ENCODE data around the gene RALGPS1.

The RALGPS1 gene

DNA sequence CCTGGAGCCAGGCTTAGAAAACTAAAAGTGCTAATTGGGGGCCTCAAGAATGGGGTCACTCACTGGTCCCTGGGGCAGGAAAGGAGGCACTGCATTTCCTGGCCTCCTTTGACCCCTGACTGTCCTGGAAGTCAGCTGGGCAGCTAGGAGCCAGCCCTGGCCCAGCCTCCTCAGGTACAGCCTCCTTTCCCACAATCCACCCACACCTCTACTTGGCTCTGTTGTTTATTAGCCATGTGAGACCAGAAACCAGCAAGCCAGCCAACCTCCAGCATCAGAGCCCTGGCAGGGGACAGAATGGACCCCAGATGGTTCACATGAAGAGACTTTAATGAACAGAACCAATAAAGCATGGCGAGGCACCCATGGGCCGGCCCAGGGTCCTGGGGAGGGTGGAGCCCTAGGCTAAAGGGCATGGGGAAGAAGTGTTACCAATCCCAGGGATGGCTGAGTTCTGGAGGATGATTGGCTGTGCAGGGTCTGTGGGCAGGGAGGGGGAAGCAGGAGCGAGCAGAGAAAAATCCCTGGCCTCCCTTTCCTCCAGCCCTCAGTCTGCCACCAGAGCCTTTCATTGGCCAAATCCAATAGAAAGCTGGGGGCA is 263.2 kb downstream of the RALGPS1 start:
- DNase-seq = no peak

DNA sequence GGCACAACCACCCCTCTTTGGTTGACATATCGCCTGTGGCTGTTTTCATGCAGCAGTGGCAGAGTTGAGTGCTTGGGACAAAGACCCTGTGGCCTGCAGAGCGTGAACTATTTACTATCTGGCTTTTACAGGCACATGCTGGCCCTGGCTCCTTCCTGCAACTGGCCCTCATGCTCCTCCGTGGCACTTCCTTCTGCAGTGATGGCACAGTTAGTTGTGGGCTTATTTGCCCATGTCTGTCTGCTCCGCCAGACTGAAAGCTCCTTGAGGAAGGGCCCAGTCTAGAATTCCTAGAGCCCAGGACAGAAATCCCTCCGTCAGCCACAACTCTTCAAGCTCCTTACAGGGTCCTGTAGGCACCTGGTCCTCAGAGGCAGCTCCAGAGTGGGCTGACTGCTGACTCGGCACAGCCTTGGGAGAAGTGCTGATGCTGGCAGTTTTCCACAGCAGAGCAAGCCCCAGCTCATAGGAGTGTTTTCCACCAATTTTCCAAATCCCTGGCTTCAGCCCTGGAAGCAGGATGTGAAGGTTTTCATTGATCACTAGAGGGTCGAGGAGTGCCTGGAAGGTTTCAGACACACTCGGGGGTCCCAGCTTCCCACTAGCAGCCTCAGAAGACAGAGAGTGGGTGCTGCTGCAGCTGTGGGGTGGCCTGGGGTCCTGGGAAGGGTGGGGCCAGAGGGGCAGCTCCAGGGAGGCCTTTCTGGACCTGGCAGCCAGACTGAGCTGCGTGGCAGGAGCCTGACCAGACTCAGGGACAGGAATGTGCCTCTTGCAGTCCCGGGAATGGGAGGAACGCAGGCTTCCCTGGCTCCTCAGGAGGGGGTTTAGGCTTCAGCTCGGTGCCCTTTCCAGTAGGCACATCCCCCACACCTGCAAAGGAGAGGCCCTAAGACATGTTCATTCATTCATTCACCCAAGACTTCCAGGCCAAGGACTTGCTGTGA is 264.4 kb downstream of the RALGPS1 start:
- DNase-seq = no peak

DNA sequence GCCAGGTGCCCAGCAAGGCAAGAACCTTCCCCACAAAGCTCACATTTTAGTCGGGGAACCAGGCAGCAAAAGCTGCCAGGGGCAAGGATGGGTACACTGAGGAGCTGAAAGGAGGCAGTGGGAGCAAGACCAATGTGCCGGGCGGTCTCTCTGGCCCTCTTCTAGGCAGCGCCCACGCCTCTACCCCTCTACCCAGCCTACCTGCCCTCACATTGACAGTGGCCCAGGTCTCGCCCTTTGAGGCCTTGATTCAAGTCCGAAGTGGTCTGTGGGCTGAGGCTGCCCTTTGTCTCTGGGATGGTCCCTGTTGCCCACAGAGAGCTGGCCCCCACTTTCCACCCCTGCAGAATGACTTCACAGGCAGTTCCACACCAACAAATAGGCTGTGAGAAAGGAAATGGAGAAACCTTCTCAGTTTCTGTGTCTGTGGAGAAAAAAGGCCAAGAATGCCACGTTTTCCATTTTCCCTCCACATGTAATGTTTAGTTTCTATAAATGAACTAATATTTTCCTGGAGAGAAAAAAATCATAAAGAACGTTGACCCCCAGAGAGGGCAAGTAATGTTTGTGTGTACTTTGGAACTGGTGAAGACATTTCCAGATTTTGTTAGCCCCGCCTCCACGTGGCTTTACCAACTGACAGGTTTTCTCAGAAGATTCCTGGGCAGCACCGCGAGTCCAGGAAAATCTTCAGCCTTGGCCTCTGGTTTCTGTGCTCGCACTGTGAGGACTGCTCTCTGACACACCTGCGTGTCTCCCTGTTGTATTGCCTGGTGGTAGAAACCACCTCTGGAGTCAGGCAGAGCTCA is 265.3 kb downstream of the RALGPS1 start:
- DNase-seq = no peak

- DNase-seq = no peak
Measured at GRCh38 chr9:127180457-127181314, 266.1 kb downstream of the RALGPS1 start.

DNA sequence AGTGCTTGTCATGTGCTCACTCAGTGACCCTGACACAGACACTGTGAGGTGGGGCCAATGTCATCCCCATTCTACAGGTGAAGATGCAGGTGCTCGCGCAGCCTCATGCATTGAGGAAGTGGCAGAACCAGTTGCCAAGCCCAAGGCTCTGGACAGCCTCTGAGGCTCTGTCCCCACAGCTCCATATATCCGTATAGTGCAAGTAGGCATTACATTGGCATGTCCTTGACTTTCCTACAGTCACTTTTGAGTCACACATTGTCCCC is 266.7 kb downstream of the RALGPS1 start:
- no peak for DNase-seq

- DNase-seq = no peak
Measured at GRCh38 chr9:127181595-127182190, 267.1 kb downstream of the RALGPS1 start.

DNA sequence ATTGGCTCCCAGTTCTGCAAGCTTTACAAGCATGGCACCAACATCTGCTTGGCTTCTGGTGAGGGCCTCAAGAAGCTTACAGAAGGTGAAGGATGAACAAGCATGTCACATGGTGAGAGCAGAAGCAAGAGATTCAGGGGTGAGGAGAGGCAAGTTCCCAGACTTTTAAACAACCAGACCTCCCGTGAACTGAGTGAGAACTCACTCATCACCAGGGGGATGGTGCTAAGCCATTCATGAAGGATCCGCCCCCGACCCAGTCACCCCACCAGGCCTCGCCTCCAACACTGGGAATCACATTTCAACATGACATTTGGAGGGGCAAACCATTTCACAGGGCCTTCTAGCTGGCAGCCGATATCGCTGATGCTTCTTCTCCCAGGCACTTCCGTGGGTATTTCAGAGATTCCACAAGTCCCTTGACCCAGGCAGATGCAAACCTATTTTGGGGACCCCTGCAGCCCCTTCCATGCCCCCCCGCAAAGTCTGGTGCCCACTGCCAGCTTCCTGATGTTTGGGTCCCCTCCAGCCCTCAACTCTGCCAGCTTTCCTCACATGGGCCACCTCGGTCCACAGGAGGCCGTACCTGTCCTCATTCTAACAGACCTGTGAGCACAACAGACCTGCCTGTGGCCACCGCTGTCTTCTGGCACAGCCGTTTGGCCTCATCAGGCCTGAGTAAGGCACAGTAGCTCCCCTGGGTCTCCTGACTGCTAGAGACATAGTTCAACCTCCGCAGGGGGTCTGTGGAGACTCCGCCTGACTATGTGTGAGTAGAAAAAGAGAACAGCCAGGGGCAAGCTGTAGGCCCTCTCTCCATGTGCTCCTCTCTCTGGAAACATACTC is 268.5 kb downstream of the RALGPS1 start:
- peak; percentile 62 for DNase-seq

- peak; percentile 38 for DNase-seq
Measured at GRCh38 chr9:127183814-127184582, 269.4 kb downstream of the RALGPS1 start.

DNA sequence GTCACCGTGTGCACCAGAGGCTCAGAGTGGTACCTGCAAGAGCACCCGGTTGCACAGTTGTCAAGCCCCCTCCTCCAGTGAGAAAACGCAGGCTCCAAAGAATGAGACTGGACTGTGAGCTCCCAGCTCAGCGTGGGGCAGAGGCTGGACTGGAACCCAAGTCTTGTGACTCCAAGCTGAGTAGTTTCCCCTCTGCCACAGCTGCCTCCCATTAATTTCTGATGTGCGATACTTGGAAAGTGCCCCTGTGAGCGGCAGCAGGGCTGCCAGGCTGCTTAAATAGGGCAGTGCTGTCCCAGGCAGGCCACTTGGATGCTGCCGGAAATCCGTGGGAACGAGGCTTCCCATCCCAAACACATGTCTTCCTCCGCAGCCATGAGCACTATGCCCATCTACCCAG is 270.1 kb downstream of the RALGPS1 start:
- DNase-seq = no peak

DNA sequence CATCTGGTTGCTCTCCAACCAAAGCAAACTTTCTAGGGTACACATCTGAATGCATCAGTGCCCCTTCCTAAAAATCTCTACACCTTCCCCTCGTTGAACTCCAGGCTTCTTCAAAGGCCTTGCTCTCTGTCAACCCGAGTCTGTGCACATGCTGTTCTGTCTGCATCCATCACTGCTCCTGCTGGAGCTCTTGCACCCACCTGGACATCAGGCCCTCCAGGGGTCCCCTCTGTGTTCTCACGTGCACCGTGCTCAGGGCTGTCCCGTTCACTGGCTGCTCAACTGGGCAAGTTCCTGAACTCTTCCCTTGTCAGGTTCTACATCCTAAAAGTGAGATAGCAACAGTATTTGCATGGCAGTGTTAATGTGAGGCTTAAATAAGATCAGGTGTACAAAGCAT is 270.6 kb downstream of the RALGPS1 start:
- DNase-seq = no peak

DNA sequence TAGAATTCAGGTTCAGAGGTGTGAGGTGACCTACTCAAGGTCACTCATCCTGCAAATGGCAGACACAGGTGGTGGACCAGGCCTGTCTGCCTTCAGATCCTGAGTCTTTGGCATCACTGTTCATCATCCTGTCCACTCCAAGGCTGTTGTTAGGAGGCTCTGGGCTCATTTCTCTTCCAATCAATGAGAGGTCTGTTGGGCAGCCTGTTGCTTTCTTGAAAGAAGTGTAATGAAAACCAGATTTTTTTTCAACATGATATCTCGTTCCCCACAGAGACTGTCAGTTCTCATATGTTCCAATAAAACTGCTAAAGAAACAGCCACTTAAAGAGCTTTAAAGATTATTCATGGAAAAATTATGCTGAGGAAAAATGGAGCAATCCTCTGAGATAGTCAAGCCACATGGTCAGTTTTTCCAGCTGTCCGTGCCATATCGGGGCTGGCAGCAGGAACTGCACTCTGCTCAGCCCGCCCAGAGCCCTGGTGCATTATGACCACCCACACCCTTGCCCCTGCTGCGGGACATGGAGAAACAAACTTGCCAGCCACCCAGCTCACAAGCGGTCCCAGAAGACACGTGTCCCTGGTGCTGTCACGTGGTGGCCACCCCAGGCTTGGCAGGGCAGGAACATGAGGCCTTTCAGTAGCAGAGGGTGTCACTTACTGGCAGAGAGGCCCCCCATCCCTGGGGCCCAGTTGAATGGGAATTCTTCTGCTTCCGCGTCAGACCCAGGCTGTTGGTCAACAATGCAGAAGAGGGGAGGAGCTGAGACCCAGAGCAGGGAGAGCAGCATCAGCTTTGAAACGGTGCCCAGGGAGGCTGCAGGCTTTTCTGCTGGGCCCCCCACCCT is 271.6 kb downstream of the RALGPS1 start:
- DNase-seq = peak; percentile 89

DNA sequence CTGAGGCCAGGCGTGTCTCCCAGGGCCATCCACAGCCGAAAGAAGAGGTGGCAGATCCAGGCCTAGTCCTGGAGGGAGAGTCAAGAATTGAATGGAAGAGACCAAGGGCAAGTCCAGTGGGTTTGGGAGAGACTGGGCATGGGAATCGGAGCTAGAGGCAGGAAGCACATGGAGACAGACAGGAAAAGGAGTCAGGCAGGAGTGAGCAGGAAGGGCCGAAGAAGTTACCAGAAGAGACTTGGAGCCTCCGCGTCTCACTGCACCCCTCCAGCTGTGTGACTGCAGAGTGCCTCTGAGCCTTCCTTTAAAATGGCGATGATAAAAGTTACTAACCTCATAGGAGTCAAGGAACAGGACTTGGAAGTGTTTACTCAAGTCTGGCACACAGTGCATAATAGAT is 272.2 kb downstream of the RALGPS1 start:
- DNase-seq = no peak

DNA sequence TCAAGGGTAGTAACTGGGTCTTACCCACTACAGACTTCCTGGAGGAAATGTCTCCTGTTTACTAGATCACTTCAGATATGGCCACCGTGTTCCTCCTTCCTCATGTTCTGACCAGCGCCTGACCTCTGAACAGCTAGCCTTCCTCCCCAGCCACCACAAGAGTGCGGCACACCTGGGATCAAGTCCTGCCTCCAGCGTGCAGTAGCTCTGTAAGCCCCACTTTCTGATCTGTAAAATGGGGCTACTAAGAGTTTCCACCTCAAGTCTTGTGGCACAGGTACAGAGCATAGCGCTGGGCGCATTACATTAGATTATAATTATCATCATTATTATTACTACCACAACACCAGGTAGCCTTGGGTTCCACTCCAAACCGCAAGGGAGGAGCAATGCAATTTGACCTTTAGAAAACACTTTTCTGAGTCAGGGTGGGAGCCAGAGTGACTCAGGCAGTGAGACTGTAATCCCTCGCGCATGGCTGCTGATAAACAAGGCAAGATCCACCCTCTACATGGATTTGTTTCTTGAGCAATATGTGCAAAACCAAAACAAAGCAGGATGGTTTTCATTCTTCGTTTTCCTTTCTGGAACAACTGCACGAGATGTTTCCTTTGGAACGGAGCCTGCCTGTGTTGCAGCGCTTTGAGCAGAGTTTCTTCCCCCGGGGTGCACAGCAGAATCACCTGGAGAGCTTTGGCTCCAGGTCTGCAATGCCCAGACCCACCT is 272.8 kb downstream of the RALGPS1 start:
- peak; percentile 97 for DNase-seq

DNA sequence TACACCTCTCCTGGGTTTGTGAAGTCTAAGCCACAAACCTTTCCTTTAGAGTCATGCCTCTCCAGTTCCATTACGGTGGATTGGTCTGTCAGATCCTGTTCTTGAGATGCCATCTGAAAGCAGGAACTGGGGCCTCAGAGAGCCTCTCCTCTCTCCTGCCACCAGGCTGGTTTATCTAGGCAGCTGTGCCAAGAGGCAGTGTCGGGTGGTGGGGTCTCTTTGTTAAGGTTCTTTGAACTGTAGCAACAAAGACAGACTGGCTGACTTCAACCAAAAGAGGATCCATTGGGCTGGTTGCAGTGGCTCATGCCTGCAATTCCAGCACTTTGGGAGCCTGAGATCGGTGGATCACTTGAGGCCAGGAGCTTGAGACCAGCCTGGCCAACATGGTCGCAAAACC is 273.8 kb downstream of the RALGPS1 start:
- DNase-seq = no peak

GRCh38 chr9:127189628-127190027 is 275.0 kb downstream of the RALGPS1 start:
- no peak for DNase-seq

- no peak for DNase-seq
Measured at GRCh38 chr9:127192744-127193143, 278.2 kb downstream of the RALGPS1 start.

GRCh38 chr9:127193483-127193882 is 278.9 kb downstream of the RALGPS1 start:
- DNase-seq = no peak

DNA sequence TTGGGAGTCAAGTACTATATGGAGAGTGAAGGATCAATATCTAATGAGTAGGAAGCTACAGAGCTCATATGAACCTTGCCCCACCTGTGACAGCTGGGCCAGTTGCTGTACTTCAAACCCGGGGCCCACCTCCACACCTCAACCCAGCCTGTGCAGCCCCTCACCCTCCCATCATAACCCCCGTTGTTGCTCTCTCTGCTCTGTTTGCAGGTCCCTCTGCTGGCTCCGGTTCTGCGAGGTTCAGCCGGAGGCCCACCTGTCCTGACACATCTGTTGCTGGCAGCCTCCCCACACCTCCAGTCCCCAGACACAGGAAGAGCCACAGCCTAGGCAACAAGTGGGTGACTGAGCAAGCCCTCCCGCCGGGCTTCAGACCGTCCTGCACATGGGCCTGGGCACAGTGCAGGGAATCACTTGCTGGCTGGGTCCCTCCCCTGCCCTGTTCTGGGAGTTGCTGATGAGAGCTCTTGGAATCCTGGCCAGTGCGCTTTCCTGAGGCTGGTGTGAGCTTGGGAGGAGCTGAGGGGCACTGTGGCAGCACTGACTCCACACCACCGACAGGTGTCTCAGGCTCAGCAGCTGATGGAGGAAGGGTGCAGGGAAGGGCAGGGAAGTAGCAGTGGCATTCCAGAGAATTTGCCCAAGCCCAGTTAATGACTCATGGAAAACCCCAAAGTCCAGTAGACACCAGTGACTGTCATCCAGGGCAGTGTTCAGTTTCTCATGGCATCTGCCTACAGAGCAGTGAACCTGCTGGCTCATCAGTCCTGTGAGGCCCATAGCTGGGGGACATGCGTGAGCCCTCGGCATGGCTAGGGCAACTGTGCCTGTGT is 280.5 kb downstream of the RALGPS1 start:
- DNase-seq = peak; percentile 15

Measured in fibroblast of skin of right biceps (primary cell).